ENCODE measurements around the gene VWA8. TPM values are rescaled to one million over a fixed set of nuclear protein-coding genes. Genes with fewer than 3 reads are reported as not detected.
"Not testable (repeated sequence)": the region's sequence is repeated elsewhere in the genome, so short reads cannot be mapped to it uniquely, and the experiment has no call there.

Gene VWA8
- total RNA-seq, 1 donor from 2014 or later: 17.6 TPM

DNA sequence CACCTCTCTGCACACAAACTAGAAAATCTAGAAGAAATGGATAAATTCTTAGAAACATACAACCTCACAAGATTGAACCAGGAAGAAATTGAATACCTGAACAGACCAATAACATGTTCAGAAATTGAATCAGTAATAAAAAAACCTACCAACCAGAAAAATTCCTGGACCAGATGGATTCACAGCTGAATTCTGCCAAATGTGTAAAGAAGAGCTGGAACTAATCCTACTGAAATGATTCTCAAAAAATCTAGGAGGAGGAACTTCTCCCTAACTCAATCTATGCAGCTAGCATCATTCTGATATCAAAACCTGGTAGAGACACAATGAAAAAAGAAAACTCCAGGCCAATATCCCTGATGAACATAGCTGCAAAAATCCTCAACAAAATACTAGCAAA lies 336.9 kb downstream of the VWA8 start:
- intact Hi-C loops (cut with micrococcal nuclease): no loop called here

DNA sequence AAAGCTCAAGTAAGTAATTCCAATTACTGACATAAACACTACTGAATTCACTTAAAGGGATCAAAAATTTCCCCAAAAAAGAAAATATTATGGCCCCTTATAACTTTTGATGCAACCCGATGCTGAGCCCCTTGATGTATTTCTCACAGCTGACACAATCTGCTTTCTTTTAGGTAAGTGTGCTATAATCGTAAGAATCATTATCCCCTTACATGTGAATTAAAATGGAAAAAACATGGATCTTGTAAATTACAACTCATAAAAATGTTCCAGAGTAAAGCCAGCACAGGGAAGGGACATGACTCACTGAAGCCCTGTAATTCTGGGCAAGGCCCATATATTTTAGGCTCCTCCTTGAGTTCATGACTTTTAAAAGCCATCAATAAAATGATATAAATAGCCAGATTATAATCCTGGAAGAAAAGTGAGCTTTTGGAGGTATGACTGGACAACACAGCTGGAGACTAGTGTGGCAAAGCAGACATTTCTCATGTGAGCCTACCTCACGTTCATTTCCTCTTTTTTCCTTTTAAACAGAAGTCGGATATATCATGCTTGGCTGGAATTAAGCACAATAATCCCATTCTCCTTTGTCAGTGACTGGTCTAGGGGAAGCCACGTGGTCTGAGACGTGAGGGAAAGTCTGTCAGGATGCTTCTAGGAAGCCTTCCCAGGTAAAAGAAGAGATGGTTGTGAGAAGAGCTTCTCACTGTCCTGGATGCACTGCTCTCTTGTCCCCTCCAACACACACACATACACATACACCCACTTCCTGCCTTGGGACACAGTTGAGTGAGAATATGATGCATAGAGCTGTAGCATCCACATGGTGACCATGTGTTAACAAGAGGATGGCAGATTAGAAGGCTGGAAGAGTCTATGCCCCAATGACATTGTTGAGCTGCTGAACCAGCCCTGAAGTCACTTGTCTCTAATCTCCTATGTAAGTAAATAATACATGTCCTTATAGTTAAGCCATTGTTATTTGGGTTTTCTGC lies 338.2 kb downstream of the VWA8 start:
- intact Hi-C loops (cut with micrococcal nuclease): no loop called here

DNA sequence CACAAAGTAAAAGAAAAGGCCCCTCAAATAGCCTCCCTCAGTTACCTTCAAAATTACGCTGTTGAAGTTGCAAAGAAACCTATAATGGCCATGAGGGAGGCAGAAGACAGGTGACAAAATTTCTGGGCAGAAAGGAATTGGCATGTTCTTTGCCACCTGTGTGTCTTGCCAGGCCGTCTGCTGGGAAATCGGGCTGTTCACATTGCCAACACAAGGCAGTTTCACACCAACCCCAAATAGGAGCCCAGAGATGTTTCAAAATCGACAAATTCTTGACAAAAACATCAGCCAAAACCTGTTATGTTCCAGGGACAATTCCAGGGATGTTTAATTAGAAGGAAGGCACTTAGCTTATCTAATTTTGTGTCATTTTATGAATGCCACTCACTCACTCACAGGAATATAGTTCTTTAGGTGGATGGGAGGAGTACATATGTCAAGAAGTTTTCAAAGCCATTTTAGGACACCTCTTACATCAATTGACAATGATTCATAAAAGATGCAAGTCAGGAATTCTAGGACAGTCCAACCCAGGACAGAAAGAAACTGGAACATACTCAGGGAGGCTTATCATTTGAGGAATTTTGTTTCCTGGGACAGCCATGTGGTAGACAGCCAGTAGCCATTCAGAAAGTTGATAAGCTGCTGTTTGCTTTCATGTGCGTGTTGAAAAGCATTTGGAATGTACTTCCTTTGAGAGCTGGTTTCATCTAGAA lies 339.0 kb downstream of the VWA8 start:
- intact Hi-C loops (cut with micrococcal nuclease): no loop called here

DNA sequence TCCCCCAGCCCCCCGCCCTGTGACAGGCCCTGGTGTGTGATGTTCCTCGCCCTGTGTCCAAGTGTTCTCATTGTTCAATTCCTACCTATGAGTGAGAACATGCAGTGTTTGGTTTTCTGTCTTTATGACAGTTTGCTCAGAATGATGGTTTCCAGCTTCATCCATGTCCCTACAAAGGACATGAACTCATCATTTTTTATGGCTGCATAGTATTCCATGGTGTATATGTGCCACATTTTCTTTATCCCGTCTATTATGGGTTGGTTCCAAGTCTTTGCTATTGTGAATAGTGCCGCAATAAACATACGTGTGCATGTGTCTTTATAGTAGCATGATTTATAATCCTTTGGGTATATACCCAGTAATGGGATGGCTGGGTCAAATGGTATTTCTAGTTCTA lies 343.3 kb downstream of the VWA8 start:
- intact Hi-C loops (cut with micrococcal nuclease): not testable (repeated sequence)

DNA sequence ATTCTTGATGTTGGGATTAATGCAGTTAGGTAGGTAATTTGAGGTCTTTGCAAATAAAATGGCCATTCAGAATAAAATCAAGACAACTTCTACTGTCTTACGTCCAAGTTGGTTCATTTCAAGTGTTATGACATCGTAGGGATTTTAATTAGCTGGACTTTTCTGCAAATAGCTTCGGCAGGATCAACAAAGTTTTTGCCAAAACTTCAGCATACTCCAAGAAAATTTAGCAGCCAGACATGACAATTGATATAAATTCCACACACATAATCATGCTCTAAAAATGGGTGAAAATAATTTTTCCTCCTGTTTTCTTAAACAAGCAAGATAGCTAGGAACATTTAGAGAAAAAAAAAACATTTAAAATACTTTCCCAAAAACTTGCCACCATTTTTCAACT lies 344.8 kb downstream of the VWA8 start:
- intact Hi-C loops (cut with micrococcal nuclease): no loop called here

DNA sequence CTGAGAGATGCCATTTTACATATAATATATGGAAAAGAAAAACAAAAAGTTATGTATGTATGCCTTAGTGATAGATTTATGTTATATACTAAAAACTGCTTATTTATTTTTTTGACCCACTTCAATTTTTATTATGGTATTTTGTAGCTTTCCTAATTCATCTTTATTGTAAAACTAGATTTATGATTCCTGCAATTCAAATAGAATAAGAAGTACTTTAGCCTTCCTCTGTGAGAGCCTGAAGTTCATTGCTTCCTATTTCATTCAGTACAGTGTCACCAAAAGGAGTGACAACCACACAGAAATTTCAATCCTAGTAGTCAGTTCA lies 345.4 kb downstream of the VWA8 start:
- intact Hi-C loops (cut with micrococcal nuclease): no loop called here

DNA sequence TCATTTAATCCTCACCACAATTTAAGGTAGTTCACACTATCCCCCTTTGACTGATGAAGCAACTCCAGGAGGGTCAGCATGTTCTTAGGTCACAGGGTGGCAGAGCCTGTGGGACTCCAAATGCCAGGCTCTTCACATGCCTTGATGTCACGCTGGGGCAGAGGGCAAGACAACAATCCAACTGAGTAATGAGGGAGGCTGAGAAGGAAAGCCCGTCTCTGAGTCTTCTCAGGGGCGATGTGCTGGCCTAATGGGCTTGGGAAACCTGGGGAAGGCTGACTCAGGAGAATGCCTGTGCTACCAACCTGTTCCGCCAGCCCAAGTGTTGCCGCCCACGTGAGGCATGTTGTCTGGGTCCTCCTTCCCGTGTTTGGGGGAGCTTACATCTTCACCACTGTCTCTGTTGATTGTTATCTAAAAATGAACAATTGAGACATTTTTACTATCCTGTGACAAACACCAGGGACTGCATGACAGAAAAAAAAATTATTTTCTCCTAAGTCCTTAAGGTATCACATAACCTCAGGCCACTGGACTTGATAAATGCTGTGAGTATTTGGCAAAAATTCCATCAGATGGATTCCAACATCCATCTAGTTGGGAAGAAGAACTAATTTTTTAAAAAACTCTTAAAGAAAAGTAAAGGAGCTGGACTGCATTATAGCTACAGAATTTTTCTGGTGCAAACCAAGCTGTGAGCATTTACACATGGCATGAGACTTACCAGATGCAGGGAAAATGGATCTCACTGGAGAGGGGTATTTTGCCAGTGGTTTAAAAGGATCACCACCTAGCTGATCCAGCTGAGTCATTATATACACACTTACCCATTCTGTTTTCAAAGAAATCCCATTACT lies 346.0 kb downstream of the VWA8 start:
- intact Hi-C loops (cut with micrococcal nuclease): no loop called here

DNA sequence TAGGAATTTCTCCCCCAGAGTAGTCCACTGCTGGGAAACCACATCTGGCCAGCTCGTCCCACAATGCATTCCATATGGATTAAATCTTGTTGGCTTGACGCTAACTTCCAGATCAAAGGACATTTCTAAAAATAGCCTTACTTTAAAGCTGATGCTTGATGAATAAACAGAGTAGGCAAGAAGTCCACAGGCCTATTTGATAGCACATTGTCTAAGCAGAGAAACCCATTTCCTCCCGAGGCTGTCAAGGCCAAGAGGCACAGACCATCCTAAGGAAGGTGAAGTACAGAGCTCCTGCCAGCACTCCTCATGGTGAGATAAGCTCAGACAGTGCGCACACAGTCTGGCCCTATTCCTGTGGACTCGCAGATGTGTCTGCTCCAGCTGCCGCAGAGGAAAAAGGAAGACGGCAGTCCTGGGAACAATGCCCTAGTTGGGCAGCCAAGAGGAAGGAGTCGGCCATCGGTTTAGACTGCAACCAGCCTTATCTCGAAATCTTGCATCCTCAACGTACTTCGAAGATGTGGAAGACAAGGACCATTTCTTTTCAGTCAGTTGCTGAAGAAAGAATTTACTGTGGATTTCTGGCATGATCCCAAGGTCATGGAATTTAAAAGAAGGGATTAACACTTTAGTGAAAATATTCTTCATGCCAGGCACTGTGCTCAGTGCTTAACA lies 346.8 kb downstream of the VWA8 start:
- intact Hi-C loops (cut with micrococcal nuclease): no loop called here

DNA sequence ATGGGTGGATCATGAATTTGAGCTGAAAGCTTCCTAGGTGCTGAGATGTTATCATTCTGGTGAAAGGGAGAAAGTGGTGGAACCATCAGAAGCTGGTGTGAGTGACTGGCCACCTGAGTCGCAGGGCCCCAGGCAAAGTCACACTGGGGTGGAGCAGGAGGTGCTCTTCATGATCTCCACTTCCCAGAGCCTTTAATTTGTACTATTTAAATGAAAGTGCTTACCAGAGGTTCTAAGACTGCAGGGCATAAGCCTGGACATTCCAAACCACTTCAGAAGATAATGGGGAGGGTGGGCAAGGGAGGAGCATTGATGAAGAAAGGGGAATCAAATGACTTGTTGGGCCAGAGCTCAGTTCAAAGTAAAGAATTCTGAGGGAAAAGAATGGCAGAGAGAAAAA lies 347.4 kb downstream of the VWA8 start:
- intact Hi-C loops (cut with micrococcal nuclease): no loop called here

DNA sequence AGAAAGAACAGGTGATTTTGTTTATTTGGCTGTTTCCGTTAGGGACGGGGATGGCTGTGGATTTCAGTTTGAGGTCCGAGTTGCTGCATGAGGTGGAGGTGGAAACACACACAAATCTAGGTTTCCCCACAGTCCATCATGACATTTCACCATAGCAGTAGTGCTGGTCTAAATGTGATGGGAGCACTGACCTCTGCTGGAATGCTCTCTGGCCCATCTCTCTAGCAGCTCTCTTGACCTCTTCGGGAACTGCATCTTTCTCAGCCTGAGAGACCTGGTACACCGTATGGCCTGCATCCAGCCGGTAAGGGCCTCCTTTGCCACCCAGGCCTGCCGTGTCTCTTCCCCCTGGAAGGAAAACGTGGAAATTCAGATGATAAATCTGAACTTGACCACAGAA lies 349.5 kb downstream of the VWA8 start:
- intact Hi-C loops (cut with micrococcal nuclease): no loop called here

DNA sequence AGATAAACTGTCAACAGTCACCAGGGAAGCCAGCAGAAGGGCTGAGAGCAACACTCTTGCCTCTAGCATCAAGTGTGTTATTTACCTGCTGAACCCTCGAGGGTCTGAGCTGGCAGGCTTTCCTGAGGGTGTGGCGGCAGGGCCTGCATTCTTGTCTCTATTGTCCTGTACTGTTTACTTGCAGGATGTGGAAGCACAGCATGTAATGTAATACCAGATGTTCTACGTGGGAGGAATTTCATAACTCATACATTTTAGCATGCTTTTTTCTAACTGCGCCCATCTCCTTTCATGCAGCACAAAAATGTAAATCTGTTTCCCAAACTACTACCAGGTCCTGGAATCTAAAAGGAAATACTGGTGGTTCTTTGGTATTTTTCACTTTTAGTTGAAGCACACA lies 350.5 kb downstream of the VWA8 start:
- intact Hi-C loops (cut with micrococcal nuclease): no loop called here

DNA sequence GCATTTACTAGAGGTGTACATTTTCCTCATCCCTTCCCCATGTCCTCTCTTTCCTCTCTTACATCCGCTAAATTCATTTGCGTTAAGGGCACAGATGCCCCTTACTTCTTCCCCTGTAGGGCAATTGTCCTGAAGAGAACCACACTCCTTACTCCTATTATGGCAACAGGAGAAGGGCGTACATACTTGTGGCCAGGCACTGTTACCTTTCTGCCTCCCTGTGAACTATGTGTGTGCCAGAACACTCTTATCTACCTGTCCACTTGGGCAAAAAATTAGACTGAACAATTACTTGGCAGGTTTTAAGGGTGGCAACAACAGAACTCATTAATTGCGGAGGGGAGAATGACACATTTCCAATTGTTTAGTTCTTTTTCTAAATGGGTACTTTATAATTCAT lies 351.1 kb downstream of the VWA8 start:
- intact Hi-C loops (cut with micrococcal nuclease): no loop called here

DNA sequence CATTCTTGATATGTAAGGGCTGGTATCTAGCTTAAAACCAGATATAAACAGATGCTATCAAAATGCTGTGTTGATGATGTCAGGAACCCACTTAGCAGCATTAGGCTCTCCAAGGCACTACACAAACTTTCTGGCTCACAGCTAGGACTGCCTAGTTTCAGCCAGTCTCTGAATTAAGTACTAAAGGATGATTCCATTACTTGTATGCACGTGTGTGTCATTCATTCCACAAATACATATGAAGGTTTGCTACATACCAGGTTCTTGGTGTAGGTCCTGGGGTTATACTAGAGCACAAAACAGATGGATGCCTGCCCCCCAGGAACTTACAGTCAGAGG lies 352.1 kb downstream of the VWA8 start:
- intact Hi-C loops (cut with micrococcal nuclease): no loop called here

DNA sequence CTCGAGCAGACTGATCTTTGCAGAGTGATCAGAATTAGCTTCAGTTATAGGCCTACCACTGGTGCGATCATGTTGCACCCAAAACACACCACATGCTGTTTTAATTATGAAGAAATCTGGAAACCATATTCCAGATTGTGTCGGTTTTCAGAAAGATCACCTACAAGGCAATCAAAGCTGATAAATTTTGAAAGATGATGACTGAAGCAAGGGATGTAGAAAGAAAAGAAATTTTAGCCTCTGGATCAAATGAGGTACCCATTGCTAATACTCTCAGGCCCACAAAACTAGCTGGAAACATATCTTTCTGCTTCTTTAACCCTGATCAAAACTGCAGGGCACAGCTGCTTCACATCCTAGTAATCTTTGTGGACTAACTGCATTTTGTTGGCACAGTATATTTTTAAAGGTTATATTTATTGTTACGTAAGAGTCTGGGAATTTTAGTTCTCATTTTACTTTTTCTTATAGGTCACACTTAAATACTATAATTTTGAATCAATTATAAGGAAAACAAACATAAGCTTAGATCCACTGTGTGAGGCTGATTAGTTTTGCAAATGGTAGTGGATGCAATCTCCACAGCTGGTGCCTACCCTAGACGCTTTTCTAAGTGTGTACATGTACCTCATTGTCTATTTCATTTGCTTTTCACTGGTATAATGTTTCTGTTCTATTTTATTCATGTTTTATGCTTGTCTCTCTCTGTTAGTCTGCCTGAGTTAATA lies 352.6 kb downstream of the VWA8 start:
- intact Hi-C loops (cut with micrococcal nuclease): no loop called here

DNA sequence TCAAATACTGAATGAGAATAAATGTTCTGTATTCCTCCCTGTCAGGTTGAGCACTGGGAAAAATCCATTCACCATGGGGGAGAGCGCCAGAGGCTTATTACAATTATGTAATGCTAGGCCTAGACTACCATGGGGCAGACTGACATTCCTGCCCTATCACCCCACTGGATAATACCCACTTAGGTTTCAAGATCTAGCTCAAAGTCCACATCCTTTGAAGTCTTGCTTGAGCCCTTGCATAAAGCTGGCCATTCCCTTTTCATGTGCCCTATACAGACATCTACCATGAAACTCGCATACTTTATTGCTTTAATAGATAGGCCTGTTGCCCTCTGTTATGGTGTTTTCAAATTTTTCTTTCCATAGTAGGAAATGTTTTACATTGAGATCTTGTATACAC lies 354.3 kb downstream of the VWA8 start:
- intact Hi-C loops (cut with micrococcal nuclease): no loop called here

DNA sequence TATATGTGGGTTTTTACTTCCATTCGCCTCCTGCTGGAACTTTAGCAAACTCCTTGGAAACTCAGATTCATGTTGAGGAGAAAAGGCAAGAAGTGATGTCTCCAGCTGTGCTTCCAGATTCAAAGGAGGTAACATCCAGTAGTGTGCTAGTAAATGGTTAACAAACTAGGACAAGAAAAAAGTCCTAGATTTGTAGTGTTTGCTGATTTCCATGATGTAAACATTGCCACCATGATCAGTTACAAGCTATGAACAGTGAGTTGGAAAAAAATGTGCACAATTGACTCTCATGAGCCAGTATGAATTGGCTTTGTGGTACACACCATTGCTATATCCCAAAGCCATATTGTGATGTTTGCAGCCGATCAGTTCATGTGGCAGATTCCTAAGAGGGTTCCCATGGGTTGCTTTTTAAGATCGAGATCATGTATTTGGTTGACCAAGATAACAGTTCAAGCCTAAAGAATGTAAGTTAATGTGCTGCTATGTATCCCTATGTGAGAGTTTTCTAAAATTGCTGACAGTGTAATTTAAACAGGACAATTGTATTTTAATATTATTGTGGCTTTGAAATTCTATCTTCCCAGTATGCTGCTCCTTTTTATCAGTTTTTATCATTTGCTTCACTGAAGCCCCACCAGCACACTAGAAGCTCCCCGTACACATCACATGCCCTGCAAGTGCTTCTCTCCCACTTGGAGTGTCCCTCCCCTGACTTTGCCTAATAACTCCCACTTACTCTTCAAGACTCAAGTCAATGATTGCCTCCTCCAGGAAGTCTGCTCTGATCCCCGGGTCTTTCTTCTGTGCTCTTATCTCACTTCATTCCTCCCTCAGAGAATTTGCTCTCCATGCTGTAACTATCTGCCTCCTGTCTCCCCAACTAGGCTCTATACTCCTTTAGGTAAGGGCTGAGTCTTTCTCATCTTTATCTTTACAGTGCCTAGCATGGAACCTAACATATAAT lies 355.3 kb downstream of the VWA8 start:
- intact Hi-C loops (cut with micrococcal nuclease): no loop called here

DNA sequence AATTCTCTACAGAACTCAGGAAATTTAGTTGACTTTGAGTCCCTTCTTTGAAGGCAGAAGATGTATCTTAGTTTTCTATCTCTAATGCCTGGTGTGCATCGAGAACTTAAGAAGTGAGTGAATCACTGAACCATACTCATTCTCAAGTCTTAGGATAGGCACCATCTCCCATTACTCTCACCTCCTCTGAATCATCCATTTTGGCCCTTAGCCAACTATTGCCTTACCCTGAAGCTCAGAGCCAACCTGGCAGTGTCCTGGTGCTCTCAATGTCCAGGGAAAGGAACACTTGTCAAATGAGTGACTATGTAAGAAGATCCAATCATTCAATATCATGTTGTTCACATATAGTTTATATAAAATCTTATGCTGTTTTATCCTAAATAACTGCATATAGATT lies 357.0 kb downstream of the VWA8 start:
- intact Hi-C loops (cut with micrococcal nuclease): no loop called here

DNA sequence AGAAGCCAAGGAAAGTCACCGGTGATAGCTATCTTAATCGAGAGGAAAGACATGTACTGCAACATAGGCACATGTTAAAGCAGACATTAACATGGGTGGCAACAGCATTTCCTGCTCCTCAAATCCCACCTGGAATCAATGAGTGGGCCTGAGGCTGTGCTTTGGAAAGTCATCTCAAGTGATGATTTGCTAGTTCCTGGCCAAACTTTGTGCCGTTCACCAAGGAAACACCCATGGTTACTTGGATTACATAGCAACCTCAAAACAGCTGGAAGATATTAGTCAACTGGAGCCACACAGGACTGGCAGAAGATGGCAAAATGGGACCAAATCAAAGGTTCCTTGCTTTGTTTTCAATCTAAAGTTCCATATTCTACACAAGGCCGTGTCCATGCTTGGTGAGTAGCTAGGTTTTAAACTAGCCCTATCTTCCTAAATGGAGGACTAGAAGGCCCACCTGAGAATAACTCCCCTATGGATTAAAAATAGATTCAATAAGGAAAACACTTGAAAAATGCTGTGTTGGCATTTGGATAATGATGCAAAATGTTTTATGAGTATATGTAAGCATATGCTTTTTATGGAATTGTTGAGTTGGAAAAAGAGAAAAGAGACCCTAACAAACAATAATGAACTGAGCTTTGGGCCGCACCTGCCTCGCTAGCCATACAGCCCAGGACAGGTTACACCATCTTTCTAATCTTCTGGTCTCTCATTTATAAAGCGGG lies 359.0 kb downstream of the VWA8 start:
- intact Hi-C loops (cut with micrococcal nuclease): no loop called here

DNA sequence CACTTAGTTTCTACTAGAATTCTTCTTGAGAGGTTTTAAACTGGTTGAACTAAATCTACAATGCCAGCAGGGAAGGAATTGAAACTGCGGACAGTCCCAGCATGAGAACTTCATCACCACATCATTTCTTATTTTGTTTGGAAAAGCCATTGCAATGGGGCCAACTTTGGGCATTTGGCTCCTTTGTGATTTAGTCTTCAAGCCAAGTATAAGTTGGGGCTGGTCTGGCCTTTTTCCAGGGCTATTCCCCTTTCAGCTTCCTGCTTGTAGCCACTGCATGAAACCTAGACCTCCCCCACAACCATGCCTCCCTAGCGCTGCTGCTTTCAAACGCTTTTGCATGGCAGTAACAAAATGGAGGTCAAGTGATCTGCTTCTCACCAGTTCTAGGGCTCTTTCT lies 361.3 kb downstream of the VWA8 start:
- intact Hi-C loops (cut with micrococcal nuclease): no loop called here
